NOMO-1 treated with DMSO at 0.1 percent for 48 hours (cell line): ENCODE data around the gene C19orf85.
A peak's percentile ranks its signal among the peaks of the same experiment; 100 is the strongest.
"Not testable (repeated sequence)": the region's sequence is repeated elsewhere in the genome, so short reads cannot be mapped to it uniquely, and the experiment has no call there.

Experiments used
- DNase-seq: peaks from one replicate; lab custom pipeline; 2025; ENCODE audit not compliant: unreplicated experiment; lab: John Stamatoyannopoulos, UW

C19orf85 gene

GRCh38 chr19:55442372-55442961 is 22.1 kb downstream of the C19orf85 start:
- DNase-seq = no peak

DNA sequence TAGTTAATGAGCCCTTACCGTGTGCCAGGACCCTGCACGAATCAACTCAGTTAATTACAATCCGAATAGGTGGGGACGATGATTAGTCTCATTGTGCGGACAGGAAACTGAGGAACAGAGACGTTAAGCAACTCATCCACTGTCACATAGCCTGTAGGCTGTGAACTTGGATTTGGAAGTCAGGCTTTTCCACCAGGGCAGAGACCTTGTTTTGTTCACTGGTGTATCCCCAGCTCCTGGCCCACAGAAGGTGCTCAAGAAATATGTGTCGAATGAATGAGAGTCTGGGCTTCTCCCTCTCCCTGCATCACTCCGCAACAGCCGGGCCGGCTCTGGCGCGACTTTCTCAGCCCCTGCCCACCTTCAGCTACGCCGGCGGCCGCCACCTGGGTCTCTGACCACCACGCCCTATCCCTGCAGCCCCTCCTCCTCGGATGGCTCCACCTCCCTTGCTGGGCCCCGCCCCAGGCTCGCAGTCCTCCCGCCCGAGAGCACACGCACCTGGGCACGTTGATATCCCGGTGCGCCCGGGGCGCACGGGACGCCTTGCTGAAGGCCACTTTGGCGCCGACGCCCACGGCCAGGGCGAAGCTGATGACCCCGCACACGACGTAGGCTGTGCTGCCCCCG is 22.7 kb downstream of the C19orf85 start:
- DNase-seq = no peak

DNA sequence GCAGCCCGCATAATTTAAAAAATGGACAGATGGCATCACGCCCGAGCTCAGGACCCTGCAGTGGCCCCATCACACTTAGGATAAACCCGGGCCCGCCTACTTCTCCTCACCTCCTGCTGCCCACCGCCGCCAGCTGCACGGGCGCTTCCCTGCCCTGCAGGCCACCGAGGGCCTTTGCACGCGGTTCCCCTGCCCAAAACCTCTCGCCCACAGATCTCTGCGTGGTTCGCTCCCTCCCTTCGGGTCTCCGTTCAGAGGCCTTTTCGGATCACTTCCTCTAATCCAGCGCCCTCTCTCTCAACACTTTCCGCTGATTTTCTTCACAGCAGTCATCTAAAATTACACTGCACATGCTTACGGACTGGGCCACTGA is 23.2 kb downstream of the C19orf85 start:
- DNase-seq = peak; percentile 81

DNA sequence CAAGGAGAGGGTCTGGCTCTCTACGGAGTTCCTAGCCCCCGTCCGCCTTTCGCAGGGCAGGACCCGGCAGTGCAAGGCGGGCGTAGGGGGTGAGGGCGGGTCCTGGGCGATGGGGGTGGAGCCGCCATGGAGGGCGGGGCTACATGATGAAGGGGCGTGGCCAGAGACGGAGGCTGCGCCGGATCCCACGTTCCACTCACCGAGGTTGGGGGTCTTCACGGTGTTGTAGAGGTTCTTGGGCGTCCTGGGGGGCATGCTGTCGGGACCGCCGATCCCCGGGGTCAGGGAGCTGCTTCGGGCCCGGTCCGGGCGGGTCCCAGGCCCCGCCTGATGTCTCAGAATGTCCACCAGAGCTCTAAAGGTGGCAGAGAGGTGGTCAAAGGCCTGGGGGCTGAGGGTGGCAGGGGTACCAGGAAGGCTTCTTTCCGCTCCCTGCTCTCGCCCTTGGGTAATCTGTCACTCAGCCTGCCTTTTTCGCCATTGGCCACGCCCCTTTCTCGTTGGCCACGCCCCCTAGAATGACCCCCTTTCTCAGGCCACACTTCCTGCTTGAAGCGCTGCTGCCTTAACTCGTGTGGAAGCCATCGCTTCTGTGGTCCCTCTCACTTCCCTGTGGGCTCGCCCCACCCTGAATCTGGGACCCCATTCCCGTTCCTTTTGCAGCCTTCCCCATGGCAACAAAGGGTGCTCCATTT is 24.0 kb downstream of the C19orf85 start:
- DNase-seq = peak; percentile 63

DNA sequence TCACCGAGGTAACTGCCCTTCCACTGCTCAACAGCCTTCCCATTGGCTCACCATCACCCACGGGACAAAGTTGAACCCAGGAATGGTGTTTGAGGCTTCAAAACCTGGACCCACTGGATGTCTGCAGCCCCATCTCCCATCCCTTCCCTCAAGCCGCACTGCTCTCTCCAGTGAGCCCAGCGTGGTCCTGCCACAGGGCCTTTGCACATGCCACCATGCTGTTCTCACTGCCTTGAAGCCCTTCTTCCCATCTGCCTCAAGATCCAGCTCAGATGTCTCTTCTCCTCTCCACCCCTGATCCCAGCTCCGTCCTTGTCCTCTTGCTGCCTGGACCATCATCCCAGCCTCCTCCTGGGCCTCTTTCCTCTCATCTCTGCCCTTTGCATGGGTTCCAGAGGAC is 25.5 kb downstream of the C19orf85 start:
- DNase-seq = no peak

DNA sequence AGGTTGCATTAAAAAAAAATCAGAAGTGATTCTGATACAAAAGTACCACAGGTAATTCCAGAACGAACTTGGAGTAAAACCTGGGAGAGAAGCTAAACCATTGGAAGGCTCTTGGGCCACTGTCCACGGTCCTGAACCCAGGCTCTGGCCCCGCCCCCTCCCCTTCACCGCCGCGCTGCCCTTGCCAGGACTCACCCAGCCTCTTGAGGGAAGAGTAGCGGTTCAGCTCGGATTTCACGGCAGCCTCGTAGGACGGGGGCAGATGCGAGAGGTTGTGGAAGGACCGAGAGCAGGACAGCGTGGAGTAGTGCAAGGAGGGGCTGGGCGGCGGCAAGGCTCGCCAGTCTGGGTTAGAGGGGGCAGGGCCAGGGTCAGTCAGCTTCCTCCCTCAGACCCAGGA is 27.1 kb downstream of the C19orf85 start:
- peak; percentile 15 for DNase-seq

- DNase-seq = no peak
Observed at GRCh38 chr19:55436847-55437246, 27.7 kb downstream of the C19orf85 start.

- DNase-seq = no peak
Observed at GRCh38 chr19:55435020-55435419, 29.5 kb downstream of the C19orf85 start.

DNA sequence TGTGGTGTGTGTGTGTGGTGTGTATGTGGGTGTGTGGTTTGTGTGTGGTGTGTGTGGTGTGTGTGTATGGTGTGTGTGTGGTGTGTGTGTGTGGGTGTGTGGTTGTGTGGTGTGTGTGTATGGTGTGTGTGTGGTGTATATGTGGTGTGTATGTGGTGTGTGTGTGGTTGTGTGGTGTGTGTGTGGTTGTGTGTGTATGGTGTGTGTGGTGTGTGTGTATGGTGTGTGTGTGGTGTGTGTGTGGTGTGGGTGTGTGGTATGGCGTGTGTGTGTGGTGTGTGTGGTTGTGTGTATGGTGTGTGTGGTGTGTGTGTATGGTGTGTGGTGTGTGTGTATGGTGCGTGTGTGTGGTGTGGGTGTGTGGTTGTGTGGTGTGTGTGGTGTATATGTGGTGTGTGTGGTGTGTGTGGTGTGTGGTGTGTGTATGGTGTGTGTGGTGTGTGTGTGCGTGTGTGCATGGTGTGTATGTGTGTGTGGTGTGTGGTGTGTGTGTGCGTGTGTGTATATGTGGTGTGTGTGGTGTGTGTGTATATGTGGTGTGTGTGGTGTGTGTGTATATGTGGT is 30.1 kb downstream of the C19orf85 start:
- DNase-seq = no peak

DNA sequence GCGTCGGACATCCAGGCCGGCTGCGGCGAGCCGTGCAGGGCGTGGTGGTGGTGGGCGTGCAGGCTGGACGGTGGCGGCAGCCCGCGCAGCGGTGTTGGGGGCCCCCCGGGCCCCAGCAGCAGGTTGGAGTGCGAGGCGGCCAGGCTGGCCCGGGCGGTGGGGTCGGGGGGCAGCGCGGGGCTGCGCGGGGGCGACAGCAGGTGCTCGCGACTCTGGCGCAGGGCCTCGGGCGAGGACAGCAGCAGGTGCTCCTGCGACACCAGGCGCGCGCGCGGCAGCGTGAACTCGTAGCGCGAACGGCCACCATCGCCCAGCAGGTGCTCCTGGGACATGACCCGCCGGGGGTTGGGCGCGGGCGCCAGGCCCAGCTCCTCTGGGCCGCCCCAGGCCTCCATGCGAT is 31.3 kb downstream of the C19orf85 start:
- no peak for DNase-seq

DNA sequence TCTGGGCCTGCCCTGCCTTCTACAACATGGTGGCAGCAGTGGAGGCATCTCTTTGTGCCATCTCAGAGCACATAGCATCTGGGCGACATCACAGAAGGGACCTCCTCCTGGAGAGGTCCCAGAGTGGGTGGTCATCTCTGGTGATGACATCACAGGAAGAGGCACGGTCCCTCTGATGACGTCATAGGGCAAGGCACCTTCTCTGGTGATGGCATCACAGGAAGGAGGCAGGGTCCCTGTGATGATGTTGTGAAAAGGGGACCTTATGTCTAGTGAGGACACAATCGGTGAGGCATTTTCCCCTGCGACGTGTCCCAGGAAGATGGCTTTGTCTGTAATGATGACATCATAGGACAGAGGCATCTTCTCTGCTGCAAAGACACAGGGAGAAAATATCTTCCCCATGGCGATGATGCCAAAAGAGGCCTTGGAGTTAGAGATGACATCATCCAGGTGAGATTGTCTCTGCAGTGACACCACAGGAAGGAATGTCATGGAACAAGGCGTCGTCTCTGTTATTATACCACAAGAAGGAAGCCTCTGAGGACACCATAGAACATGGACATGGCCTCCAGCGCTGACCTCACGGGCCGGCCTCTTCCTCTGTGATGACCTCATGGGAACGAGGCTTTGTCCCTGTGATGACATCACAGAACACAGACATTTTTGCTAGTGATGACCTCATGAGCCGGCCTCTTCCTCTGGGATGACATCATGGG is 32.2 kb downstream of the C19orf85 start:
- DNase-seq = no peak

- DNase-seq = no peak
Observed at GRCh38 chr19:55431183-55431582, 33.4 kb downstream of the C19orf85 start.

GRCh38 chr19:55426042-55426441 is 38.5 kb downstream of the C19orf85 start:
- no peak for DNase-seq

DNA sequence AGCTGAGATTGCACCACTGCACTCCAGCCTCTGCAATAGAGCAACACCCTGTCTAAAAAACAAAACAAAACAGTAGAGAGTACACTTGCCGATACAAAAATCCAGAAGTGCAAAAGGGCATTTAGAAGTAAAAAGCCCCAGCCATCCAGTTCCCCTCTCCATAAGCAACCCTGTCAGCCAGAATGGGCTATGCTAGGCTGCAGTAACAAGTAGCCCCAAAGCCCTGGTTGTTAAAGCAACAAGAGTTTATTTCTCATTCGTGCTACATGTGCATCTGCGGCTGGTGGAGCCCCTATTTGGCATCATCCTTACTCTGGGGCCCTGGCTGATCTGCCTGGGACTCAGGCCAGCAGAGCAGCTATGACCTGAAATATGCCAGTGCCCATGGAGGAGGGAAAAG is 40.0 kb downstream of the C19orf85 start:
- no peak for DNase-seq

DNA sequence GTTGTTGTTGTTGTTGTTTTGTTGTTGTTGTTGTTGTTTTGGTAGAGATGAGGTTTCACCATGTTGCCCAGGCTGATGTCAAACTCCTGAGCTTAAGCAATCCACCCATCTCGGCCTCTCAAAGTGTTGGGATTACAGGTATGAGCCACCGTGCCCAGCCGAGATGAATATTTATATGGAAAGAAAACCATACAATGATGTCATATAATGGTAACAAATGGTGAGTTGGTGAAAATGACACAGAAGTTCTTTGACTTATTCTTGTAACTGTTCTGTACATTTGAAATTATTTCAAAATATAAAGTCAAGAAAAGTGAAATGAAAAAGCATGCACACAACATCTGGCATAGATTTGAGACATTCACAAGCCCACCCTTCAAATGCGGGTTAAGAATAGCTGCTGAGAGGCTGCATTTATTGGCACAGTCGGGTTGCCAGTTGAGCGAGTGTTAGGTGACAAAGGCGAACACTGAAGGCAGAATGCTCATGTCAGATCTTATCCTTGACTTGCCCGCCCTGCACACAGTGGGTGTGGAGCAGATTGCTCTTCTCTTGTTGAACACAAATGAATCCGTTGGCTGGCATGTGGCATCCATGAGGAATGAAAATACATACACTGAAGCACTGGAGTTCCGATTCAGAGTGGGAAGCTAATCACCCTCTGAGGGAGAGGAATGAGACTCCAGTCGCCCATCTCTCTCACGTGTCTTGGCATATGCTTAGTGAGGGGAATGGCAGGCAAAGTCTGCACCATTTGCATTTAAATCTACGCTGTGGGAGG is 41.1 kb downstream of the C19orf85 start:
- no peak for DNase-seq

GRCh38 chr19:55421281-55421680 is 43.3 kb downstream of the C19orf85 start:
- DNase-seq = not testable (repeated sequence)

GRCh38 chr19:55419624-55420236 is 44.8 kb downstream of the C19orf85 start:
- no peak for DNase-seq

DNA sequence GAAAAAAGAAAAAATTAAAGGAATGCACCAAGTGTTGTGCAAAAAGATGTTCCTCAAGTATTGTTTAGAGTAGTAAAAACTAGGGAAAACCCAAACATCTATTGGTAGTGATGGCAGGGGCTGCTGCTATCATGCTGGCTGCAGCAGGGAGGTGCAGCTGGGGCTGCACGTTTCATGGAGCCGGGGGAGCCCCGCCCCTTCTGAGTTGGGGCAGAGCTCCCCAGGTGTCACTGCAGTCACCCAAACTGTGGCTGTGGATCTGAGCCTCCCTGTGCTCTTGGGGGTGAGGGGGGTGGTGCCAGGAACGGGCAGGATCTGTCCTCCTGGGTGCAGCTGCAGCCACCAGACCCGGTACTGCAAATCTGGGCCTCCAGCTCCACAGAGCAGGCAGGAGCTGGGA is 45.4 kb downstream of the C19orf85 start:
- no peak for DNase-seq

GRCh38 chr19:55418185-55418584 is 46.4 kb downstream of the C19orf85 start:
- DNase-seq = peak; percentile 31
